ENCODE measurements around the gene RTP3.

Gene RTP3

GRCh38 chr3:46469680-46470357, 28.0 kb upstream of the RTP3 start:
- no peak for DNase-seq

- DNase-seq = no peak
Observed at GRCh38 chr3:46470831-46471230, 26.9 kb upstream of the RTP3 start.

- DNase-seq = no peak
Observed at GRCh38 chr3:46471371-46471914, 26.3 kb upstream of the RTP3 start.

GRCh38 chr3:46472736-46473135, 25.0 kb upstream of the RTP3 start:
- no peak for DNase-seq

GRCh38 chr3:46477145-46477544, 20.6 kb upstream of the RTP3 start:
- no peak for DNase-seq

- DNase-seq = no peak
Observed at GRCh38 chr3:46477756-46478155, 20.0 kb upstream of the RTP3 start.

- no peak for DNase-seq
Observed at GRCh38 chr3:46478341-46478740, 19.4 kb upstream of the RTP3 start.

GRCh38 chr3:46479021-46479420, 18.8 kb upstream of the RTP3 start:
- DNase-seq = no peak

GRCh38 chr3:46479696-46480095, 18.1 kb upstream of the RTP3 start:
- no peak for DNase-seq

- no peak for DNase-seq
Observed at GRCh38 chr3:46480491-46481195, 17.1 kb upstream of the RTP3 start.

GRCh38 chr3:46481636-46482035, 16.1 kb upstream of the RTP3 start:
- no peak for DNase-seq

GRCh38 chr3:46482632-46483350, 15.0 kb upstream of the RTP3 start:
- no peak for DNase-seq

- DNase-seq = no peak
Observed at GRCh38 chr3:46483825-46484224, 14.0 kb upstream of the RTP3 start.

GRCh38 chr3:46484388-46484787, 13.4 kb upstream of the RTP3 start:
- DNase-seq = no peak

GRCh38 chr3:46484911-46485778, 12.6 kb upstream of the RTP3 start:
- no peak for DNase-seq

GRCh38 chr3:46485779-46486175, 12.0 kb upstream of the RTP3 start:
- DNase-seq = no peak

GRCh38 chr3:46488735-46489361, 8.9 kb upstream of the RTP3 start:
- DNase-seq = peak; percentile 90

- DNase-seq = no peak
Observed at GRCh38 chr3:46489381-46489780, 8.4 kb upstream of the RTP3 start.

GRCh38 chr3:46489875-46490274, 7.9 kb upstream of the RTP3 start:
- no peak for DNase-seq

GRCh38 chr3:46490338-46491084, 7.3 kb upstream of the RTP3 start:
- DNase-seq = no peak

Data from CD4-positive, alpha-beta T cell treated with Interleukin-21 for 1 hour (primary cell).